WTC11 (cell line): ENCODE results near the gene ZNF813.
"Not testable (repeated sequence)": the region's sequence is repeated elsewhere in the genome, so short reads cannot be mapped to it uniquely, and the experiment has no call there.

Experiments
- AFF4 ChIP-seq: sonication (generic); formaldehyde crosslinking; IDR thresholded peaks from 2 replicates; pipeline ENCODE4 v1.8.1; 2023; ENCODE audit warnings: mild to moderate bottlenecking, missing genetic modification reagents, borderline replicate concordance
- ATF6 ChIP-seq: sonication (generic); formaldehyde crosslinking; IDR thresholded peaks from 2 replicates; pipeline ENCODE4 v1.8.1; 2023; ENCODE audit warnings: mild to moderate bottlenecking, missing genetic modification reagents
- CBFB ChIP-seq: sonication (generic); formaldehyde crosslinking; IDR thresholded peaks from 2 replicates; pipeline ENCODE4 v1.8.1; 2022; ENCODE audit warnings: mild to moderate bottlenecking, low read depth, missing genetic modification reagents
- CTCF ChIP-seq: fragments of 200-600 bp; IDR thresholded peaks from 2 replicates; pipeline ENCODE4 v1.8.0; 2022; ENCODE audit warnings: antibody characterized with exemption
- ETV6 ChIP-seq: sonication (generic); formaldehyde crosslinking; IDR thresholded peaks from 2 replicates; pipeline ENCODE4 v1.8.1; 2022; ENCODE audit warnings: mild to moderate bottlenecking, missing genetic modification reagents
- HMGA2 ChIP-seq: fragments of 250-450 bp; sonication (Bioruptor Pico); IDR thresholded peaks from 2 replicates; pipeline ENCODE4 v1.4.0; 2021; ENCODE audit warnings: mild to moderate bottlenecking, moderate library complexity
- HMGXB4 ChIP-seq: sonication (generic); formaldehyde crosslinking; IDR thresholded peaks from 2 replicates; pipeline ENCODE4 v1.8.1; 2023; ENCODE audit warnings: mild to moderate bottlenecking, moderate library complexity, missing genetic modification reagents
- IRF2 ChIP-seq: sonication (generic); formaldehyde crosslinking; IDR thresholded peaks from 2 replicates; pipeline ENCODE4 v1.8.0; 2022; ENCODE audit warnings: low read depth, missing genetic modification reagents, borderline replicate concordance
- MAX ChIP-seq: sonication (generic); formaldehyde crosslinking; IDR thresholded peaks from 2 replicates; pipeline ENCODE4 v1.8.0; 2022; ENCODE audit warnings: mild to moderate bottlenecking, missing genetic modification reagents
- NFE2L1 ChIP-seq: sonication (generic); formaldehyde crosslinking; IDR thresholded peaks from 2 replicates; pipeline ENCODE4 v1.8.1; 2023; ENCODE audit warnings: missing genetic modification reagents
- OVOL2 ChIP-seq: fragments of 250-450 bp; sonication (Bioruptor Pico); IDR thresholded peaks from 2 replicates; pipeline ENCODE4 v1.9.0; 2021; ENCODE audit warnings: mild to moderate bottlenecking, borderline replicate concordance
- TP53 ChIP-seq: sonication (generic); formaldehyde crosslinking; IDR thresholded peaks from 2 replicates; pipeline ENCODE4 v1.8.1; 2023; ENCODE audit warnings: mild to moderate bottlenecking, missing genetic modification reagents
- ZBTB21 ChIP-seq: sonication (generic); formaldehyde crosslinking; IDR thresholded peaks from 2 replicates; pipeline ENCODE4 v1.8.1; 2023; ENCODE audit warnings: mild to moderate bottlenecking, missing genetic modification reagents, borderline replicate concordance
- ZNF423 ChIP-seq: fragments of 250-450 bp; sonication (Bioruptor Pico); IDR thresholded peaks from 2 replicates; pipeline ENCODE4 v2.1.2; 2022; ENCODE audit warnings: mild to moderate bottlenecking, moderate library complexity

- not testable (repeated sequence) for TF ChIP-seq ZBTB21 (CRISPR knock-in tag); NFE2L1 (CRISPR knock-in tag); CTCF; IRF2; CBFB; OVOL2 (CRISPR knock-in tag); MAX (CRISPR knock-in tag); TP53; ETV6 (CRISPR knock-in tag); ZNF423 (CRISPR knock-in tag); AFF4; HMGXB4; HMGA2 (CRISPR knock-in tag); ATF6 (CRISPR knock-in tag)
These were observed 16.2 kb downstream of the ZNF813 start for GRCh38 chr19:53483751-53484150.
